HG03280 (cell line): ENCODE data around the gene ARHGAP42.

ENCODE experiments used
- ATAC-seq: cut with Tn5 transposase; IDR thresholded peaks from one replicate; pipeline ENCODE4 v1.9.1; 2021; ENCODE audit warnings: mild to moderate bottlenecking, moderate library complexity; ENCODE audit not compliant: unreplicated experiment

Gene ARHGAP42

DNA sequence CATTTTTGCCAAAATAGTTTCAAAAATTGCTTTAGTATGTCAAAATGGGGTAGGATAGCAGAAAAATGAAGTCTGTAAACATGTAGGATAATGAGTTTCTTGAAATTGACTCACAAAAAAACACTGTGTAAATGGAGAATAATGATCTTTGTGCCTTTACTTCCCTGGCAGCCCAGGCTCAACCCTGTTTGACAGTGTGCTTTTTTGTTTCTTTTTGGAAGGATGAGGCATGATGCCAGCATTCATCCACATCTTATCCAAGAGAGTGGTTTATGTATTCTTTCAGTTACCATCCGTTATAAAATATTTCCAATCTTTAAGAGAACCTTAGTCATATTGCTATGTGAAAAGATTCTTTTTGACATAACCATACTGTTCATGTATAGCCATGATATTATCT, 70.6 kb downstream of the ARHGAP42 start:
- no peak for ATAC-seq

- no peak for ATAC-seq
Measured at GRCh38 chr11:100759106-100759505, 72.0 kb downstream of the ARHGAP42 start.

GRCh38 chr11:100759856-100760255, 72.8 kb downstream of the ARHGAP42 start:
- ATAC-seq, result no peak

- ATAC-seq, result no peak
Measured at GRCh38 chr11:100760744-100761143, 73.7 kb downstream of the ARHGAP42 start.

DNA sequence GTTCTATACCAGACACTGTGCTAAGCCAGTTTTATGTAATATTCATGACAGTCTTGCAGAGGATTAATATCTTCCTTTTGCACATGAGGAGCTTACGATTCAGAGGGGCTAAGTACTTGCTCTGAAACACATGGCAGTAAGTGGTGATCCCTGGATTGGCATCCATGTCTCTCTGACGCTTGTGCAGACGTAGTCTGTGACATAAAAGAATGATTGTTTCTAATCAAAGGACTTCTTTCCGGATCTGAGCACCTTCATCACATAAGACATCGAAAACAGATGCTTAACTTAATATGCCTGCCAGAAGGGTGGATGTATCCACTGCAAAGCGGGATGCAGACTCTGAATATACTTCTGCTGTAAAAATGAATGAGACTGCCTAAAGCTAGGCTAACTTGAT, 74.8 kb downstream of the ARHGAP42 start:
- no peak for ATAC-seq

DNA sequence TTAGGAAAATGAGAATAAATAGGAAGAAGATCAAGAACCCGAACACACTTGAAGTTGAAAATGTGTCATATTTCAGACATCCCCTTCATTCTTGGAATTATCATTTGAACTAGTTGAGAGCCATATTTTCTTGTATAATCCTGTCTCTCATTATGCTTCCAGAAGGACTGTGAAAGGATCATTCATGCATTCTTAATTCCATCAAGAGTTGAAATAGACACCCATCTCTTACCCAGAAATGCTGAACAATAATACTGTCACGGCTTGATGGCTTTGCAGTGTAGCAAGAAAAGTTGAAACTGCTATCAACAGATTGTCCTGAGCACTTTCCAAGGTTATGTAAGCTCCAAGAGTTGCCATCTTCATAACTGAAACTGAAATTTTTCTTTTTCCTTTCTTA, 79.7 kb downstream of the ARHGAP42 start:
- ATAC-seq, result no peak

GRCh38 chr11:100769165-100769564, 82.1 kb downstream of the ARHGAP42 start:
- no peak for ATAC-seq

GRCh38 chr11:100769617-100770016, 82.5 kb downstream of the ARHGAP42 start:
- no peak for ATAC-seq

DNA sequence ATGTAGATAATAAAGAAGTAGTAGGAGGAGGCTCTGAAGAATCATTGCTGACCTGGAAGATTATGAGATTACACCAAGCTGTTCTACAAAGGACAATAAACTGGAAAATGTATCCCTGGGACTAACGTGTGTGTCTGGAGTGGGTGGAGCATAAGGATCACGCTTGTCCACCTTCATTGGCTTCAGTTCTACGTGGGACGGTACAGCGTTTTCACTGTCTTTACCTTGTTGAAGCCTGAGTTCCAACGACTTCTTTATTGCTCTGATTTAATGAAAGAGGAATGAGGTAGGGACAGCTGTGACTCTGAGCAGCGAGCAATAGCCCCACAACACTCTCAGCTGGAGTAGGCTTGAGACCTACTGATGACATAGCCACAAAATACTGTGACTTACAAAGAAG, 87.0 kb downstream of the ARHGAP42 start:
- no peak for ATAC-seq

- no peak for ATAC-seq
Measured at GRCh38 chr11:100774859-100775258, 87.8 kb downstream of the ARHGAP42 start.

DNA sequence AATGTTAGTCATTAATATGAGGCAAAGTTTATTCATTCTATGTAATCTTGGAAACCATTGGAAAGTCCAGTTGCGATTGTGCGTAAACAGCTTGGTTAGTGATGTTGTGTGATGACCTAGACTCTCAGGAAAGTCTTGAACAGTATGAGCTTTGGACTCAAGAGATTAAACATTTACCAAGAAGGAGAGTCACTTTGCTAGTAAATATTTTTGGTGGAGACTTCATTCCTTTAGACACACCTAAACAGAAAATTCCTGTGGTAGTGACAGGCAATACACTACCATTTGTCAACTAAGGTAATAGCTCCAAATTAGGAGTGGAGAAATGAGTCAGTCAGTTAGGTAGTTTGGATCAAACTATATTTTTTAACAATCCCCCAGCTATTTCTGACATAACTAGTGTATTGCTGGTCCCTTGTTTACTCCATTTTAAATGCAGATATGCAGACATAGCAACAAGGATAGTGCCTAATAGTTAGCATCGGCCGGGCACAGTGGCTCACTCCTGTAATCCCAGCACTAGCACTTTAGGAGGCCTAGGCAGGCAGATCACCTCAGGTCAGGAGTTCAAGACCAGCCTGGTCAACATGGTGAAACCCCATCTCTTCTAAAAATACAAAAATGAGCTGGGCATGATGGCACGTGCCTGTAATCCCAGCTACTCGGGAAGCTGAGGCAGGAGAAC, 89.3 kb downstream of the ARHGAP42 start:
- ATAC-seq, result no peak

DNA sequence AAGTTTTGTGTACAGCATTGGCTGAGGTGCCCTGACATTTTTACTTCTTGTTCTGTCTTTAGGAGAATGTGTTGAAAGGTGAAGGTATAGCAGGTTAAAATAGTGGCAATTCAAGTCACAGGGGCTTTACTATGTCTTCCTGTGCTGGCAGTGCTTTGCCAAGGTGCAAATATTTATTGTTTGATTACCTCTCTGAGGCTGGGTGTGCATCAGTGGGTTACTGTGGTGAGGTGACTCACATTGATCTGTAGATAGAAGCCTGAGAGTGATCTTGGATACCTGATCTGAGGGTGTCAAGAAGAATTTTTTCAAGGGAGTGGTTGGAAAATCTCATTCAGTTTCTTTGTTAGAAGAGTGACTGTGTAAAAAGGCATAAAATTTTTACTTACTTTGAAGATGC, 90.0 kb downstream of the ARHGAP42 start:
- ATAC-seq, result no peak

DNA sequence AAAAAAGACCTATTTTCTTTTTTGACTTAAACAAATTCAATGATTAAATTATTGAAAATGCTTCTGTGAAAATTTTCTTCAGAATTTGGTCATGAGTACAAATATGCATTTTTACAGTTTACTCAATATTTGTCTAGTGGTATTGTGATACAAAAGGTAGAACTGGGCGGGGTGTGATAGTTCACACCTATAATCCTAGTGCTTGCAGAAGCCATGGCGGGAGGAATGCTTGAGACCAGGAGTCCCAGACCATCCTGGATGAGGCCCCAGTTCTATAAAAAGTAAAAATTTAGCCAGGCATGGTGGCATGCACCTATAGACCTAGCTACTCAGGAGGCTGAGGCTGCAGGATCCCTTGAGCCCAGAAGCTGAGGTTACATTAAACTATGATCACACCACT, 90.6 kb downstream of the ARHGAP42 start:
- no peak for ATAC-seq

- no peak for ATAC-seq
Measured at GRCh38 chr11:100778166-100778785, 91.2 kb downstream of the ARHGAP42 start.

DNA sequence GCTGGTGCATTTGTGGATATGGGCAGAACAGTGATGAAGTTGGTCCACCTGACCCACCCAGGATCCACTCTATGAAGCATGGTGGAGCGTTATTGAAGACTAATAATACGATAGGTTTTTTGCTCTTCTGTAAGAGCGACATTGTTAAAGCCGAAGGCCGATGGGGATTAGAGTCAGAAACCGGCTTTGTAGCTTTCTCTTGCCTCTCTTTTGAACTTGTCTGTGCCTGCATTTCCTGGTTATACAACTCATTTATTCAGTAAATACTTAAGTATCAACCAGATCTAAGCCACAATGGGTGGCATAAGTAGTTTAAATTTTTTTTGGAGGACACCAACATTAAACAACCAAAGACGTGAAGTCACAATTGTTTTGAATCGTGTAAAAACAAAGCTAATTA, 93.4 kb downstream of the ARHGAP42 start:
- ATAC-seq, result no peak

DNA sequence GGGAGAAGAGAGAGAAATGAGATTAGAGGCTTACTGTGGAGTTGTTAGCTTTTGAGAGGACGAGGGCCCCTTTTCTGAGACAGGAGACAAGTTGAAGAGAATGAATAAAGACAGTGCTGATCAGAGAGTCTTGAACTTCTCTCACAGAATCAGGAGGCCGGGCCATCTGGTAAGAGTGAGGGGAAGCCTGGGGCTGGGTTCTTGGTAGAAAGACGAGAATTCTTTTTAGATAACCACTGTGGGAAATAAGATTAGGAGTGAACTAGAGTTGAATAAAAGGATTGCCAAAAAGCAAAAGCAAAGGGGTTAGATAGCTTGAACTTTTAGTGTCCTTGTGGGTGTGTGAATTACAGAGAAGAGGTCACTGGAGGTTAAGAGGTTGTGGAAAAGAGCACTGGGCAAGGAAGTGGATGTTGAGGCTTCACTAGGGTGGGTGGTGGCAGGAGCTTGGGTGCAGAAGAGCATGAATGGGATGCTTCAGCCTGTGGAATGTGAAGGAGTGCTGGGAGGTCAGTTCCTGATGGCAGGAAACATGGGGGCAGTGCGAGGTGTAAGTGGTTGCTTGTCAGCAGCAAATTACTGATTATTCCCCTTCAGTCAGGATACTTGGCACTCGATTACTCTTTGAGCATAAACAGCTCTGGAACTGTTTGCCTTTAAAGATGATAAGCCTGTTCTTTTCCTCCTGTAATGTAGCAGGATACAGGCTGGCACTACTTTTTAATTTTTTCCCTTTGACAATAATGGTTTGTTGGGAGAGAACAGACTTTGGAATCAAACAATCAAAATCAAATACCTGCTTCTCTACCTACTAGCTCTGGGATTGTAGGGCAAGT, 98.3 kb downstream of the ARHGAP42 start:
- ATAC-seq, result no peak

- ATAC-seq, result no peak
Measured at GRCh38 chr11:100788561-100789295, 101.6 kb downstream of the ARHGAP42 start.

GRCh38 chr11:100789500-100789899, 102.4 kb downstream of the ARHGAP42 start:
- no peak for ATAC-seq

GRCh38 chr11:100790073-100790472, 103.0 kb downstream of the ARHGAP42 start:
- no peak for ATAC-seq

DNA sequence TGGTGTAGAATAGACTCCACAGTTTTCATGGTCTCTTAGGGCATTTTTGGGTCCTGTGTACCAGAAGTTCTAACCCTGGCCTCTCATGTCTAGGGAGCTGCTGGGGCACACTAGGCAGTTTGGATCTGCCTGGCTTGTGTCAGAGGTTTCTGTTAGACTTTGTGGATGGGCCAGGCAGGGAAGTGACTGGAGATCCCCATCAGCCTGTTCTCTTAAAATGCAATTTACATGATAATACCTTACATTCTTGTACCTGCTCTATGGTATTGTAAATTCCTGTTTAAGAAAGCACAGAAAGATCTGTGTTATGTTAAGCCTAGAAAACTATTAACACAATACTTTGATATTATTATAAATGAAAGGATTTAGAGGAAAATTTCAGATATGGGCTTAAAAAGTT, 104.0 kb downstream of the ARHGAP42 start:
- ATAC-seq, result no peak

DNA sequence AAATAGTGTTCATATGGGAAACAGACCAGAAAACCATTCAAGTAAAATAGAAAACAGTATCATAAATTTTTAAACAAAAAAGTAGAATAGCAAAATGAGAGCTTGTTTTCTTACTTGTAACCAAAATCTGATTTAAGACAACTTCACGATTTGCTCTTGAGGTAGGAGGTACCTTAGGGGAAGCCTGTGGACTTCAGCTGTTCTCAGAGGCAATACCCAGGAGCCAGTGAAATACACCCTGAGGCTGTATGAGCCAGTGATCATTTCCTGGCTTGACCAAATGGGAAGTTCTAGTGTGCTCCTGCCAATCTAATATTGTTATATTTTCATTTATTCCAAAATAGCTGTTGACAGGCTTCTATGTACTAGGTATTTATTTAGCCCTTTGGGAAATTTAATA, 104.8 kb downstream of the ARHGAP42 start:
- no peak for ATAC-seq
